Measurements from ENCODE around the gene TMIGD2. TPM values are rescaled to one million over a fixed set of nuclear protein-coding genes. Genes with fewer than 3 reads are reported as not detected.

The TMIGD2 gene
- total RNA-seq, 1 experiment from 2014 or later, result not detected

DNA sequence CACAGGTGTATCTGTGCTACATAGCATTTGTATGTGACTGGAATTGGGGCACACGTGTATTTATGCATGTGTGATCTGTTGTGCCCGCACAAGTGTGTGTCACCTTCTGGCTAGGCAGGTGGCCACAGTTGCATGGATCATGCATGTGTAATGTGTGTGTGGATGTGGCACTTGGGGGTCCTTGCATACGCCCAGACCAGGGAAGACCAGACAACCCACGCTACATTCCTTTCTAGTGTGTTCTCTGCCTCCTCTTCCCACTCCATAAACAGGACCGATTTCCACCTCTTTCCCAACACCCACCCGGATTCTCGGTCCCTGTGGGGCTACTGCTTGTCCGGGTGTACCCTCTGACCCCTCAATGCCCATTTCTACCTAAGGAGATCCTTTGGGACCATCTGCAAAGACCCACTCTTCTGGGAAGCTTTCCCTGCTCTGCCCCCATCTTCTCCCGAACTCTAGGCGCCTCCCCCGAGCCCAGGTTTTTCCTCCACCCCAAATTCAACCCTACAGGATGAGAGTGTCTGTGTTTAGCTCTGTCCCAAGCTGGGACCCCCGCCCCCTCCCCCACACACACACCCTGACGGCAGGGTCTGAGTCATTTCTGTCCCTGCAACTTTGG, 24.1 kb upstream of the TMIGD2 start:
- no peak for DNase-seq (ENCODE audit: low read depth)

DNA sequence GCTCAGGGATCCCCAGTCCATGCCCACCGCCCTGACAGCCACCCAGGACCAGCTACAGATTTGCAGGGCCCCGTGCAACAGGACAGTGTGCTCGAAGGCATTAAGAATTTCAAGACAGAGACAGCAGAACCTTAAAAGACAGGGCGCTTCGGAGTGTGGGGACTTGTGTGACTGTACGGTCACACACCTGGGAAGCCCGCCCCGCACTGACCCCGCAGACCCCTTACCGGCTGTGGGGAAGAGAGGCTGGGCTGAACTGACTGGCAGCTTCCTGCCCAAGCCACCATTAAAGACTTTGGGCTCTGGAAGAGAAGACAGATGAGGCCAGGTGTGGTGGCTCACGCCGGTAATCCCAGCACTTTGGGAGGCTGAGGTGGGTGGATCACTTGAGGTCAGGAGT, 22.0 kb upstream of the TMIGD2 start:
- DNase-seq (ENCODE audit: low read depth), result no peak

DNA sequence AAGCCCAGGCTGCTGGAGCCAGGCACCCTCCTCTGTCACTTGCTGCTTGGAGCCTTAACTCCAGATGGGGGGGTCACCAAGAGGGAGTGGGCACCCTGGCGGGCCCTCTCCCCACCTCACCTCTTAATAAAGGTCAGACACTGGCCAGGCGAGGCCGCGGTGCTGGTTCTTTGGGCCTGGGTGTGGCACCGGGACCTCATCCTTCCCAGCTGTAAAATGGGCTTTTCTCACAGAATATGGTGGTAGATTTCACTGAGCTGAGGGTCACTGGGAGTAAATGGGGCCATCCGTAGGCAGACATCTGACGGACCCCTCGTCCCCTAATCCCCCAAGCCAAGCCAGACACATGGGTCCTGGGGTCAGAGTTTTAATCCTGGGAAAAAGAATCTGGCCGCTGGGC, 21.5 kb upstream of the TMIGD2 start:
- DNase-seq (ENCODE audit: low read depth), result no peak

DNA sequence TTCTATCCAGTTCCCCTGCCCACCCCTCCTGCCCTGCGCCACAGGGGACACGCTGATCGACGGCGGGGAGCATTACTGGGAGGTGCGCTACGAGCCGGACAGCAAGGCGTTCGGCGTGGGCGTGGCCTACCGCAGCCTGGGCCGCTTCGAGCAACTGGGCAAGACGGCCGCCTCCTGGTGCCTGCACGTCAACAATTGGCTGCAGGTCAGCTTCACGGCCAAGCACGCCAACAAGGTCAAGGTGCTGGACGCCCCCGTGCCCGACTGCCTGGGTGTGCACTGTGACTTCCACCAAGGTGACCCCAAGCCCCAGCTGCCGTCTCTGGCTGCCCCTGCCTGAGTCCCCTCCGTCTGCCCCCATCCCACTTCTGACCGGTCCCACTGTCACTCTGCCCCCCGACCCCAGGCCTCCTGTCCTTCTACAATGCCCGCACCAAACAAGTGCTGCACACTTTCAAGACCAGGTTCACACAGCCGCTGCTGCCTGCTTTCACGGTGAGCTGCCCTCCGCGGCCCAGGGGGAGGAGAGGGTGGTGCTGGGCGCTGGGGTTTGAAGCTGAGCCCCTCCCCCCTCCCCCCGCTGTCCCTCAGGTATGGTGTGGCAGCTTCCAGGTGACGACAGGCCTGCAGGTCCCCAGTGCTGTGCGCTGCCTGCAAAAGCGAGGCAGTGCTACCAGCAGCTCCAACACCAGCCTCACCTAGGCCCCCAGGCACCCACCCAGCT, 20.9 kb upstream of the TMIGD2 start:
- DNase-seq (ENCODE audit: low read depth), result peak; percentile 35

DNA sequence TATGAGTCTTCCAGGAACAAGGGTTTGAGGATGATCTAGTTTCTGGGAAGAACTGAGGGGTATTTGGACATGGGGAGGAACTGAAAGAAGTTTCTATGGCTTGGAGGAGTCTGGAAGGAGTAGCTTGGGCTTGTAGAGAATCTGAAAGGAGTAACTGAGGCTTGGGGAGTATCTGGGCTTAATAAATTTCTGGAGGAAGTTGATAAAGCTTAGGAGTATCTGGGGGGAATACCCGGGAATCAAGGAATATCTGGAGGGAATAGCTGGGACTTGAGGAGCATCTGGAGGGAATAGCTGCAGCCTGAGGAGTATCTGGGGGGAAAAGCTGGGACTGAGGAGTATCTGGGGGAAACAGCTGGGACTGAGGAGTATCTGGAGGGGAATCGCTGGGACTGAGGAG, 18.2 kb upstream of the TMIGD2 start:
- no peak for DNase-seq (ENCODE audit: low read depth)

DNA sequence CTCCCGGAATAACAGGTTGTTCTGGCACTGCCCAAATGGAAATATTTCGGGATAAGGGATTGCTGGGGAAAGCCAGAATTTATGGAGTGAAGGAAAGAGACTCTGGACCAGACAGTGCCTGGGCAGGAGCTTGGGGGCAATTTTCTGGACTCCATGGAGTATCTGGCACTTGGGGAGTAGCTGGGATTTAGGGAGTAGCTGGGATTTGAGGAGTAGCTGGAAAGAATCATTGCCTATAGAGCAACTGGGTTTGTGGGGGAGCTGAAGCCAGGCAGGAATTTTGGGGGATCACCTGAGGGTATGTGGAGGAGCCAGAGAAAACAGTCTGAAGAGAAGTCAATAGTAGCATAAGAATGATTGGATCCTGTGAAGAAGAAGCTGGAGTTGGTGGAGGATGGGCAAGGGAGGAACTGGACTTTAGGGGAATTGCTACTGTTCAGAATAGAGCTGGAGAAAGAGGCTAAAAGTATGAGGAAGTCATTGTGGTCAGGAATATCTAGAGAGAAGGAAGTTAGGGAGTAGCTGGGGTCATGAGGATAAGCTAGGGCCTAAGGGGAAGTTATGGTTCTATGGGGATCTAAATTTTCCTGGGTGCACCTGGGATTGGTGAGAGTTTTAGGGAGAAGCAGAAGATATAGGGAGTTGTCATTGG, 17.0 kb upstream of the TMIGD2 start:
- no peak for DNase-seq (ENCODE audit: low read depth)

DNA sequence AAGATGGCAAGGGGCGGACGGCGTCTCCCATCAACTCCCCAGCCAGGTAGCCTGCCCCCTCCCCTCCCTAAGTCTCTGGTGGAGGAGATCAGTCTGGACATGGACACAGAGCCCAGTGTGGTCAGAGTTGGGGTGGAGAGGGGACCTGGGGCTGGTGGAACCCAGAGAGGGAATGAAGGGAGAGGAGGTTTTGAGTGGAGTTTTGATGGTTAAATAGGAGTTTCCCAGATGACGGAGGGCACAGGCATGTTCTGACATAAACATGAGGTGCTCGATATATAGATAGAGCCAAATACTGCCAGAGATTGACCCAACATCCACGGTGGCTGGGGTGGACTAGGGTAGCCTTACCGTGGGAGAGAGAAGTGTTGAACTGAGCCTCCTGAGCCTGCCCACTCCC, 16.3 kb upstream of the TMIGD2 start:
- DNase-seq (ENCODE audit: low read depth), result no peak

DNA sequence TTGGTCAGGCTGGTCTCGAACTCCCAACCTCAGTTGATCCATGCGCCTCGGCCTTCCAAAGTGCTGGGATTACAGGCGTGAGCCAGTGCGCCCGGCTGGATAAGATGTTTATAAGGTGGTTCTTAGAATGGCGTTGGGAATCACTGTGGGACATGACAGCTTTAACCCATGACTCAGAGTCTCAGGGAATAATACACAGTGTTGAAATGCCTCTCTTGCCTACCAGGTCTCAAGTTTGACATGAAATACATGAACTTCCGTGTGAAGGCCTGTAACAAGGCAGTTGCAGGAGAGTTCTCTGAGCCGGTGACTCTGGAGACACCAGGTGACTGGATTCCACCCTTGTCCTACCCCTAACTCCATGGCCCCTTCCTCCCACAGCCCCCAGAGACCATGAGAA, 14.8 kb upstream of the TMIGD2 start:
- DNase-seq (ENCODE audit: low read depth), result no peak

DNA sequence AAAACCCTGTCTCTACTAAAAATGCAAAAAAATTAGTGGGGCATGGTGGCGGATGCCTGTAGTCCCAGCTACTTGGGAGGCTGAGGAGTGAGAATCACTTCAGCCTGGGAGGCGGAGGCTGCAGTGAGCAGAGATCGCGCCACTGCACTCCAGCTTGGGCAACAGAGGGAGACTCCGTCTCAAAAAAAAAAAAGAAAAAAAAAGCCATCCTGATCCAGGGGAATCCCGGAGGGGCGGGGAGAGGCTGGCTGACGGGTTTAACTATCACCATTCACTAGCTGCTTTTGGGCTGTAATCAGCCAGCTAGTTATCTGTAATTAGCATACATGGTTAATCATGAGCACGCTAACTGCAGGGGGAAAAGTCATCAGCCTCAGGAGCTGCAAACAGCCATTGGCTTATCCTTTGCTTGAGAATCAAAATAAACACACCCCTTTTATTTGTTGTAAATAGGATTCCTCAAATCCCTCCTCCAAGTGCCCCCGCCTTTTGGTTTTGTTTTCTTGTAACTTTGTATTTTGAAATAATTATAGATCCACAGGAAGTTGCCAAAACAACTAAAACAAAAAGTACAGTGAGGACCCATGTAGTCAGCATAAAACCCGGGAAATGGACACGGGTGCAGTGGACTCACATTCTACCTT, 11.8 kb upstream of the TMIGD2 start:
- peak; percentile 25 for DNase-seq (ENCODE audit: low read depth)

DNA sequence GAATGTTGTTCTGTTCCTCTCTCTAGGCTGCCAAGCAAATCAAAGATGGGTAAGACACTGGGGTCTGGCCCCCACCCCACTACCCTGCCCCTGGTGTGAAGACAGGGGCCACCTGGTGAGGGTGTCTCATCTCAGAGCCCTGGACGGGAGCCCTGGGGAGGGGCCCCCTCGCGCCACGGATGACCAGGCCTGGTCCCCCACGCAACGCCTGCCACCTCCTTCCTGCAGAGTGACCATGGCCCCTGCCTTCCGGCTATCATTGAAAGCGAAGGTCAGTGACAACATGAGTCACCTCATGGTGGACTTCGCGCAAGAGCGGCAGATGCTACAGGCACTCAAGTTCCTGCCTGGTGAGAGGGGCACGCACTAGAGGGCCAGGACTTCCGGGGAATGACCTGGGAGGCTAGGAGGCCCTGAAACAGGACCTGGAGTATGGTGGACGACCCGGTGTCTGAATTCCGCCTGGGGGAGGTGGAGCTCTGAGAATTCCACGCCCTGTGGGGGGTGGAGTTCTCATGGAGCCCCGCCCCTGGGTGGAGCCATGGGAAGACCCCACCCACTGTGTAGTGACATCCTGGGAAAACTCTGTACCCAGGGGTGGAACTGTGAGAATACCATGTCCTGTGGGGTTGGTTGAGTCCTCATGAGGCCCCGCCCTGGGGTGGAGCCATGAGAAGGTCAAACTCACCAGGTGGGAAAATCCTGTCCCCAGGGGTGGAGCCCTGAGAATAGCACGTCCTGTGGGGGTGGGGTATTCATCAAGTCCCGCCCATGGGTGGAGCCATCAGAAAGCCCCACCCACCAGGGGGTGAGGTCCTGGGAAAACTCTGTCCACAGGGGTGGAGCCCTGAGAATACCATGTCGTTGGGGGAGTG, 8.3 kb upstream of the TMIGD2 start:
- DNase-seq (ENCODE audit: low read depth), result peak; percentile 65

DNA sequence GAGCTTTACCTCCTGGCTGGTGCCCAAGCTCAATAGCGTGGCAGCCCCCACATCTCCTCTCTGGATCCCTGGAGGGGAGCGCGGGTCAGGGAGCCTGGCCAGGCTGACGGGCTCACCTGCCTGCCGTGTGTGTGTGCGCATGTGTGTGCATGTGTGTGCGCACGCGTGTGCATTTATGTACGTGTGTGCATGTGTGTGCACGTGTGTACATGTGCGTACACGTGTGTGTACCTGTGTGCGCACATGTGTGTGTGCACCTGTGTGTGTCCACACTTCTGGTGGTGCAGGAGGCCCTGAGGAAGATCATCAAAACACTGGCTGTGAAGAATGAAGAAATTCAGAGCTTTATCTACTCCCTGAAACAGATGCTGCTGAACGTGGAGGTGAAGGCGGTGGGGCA, 3.5 kb upstream of the TMIGD2 start:
- no peak for DNase-seq (ENCODE audit: low read depth)

DNA sequence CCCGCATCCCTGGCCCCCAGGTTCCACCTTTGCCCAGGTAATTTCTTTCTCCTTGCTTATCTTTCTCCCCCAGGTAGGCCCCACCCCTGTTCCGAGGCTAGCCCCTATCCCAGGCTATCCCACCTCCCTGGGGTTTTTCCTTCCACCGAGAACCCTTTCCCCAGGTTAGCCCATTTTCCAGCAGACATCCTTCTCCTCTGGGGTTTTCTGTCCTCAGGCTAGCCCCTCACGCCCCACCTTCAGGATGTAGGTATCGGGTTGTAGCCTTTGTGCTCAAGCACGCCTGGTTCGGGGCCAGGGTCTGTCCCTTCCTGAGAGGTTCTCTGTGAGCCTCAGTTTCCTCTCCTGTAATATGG, 3.0 kb upstream of the TMIGD2 start:
- DNase-seq (ENCODE audit: low read depth), result no peak

DNA sequence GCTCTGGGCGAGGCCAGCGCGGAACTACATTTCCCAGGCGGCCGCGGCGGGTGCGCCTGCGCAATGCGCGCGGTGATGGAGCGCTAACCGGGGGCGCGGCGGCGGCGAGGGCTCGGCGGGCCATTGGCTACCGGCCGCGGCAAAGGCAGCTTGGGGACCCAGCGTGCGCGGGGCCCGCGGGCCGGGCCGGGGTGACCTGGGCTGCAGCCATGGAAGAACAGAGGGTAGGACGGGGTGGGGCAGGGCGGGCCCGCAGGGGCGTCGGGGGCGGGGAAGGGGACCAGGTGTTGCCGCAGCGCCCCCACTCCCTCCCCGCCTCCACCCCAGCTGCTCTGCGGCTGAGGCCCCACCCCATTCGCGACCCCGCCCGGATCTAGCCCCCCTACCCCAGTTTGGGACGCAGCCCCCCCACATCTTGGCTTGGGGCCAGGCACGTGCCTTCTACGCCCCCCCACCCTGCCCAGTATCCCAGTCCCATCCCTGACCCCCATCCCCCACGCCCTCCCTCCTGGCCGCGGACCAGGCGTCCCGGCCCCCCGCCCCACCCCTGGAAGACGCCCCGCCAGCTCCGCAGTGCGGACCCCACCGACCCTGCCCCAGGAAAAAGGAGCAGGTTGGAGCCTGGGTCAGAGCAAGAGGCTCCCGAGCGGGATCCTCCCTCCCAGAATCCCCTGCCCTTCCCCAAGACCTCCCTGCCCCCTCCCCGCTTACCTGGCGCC, 2.5 kb upstream of the TMIGD2 start, which contains the start of gene FSD1:
Gene FSD1, plus strand, starts transcription at position 61 of the 719 bp plus-strand sequence. Its CDS starts 149 bp downstream, at position 210.
- peak; percentile 62 for DNase-seq (ENCODE audit: low read depth)

DNA sequence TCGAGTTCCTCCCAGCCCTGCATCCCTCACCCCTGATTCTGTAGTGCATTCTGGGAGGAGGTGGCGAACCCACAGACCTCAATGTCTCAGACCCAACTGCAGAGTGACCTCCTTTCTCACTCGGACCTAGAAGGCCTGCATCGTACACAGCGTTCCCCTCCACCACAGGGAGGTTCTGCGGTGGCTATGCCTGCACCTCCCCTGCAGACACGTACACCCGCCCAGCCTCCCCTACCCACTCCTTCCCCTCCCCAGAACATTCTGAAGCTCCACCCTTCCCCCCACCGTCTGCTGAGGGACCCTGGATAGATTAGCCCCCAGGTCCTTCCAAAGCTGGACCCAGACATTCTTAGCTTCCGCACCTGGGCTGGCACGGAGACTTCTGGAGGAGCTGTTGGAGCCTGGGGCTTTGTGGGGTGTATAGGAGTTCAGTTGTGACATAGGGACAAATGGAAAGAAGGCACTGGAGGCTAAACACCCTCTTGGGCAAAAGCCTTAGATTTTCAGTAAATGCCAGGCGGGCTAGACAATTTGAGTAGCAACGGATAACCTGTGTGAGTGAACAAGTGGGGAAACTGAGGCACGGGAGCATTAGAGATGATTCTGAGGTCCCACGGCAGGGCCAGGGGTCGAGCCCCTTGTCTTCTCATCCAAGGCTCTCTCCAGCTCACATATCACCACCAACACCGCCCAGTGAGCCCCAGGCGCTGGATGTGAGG, 1.8 kb upstream of the TMIGD2 start:
- no peak for DNase-seq (ENCODE audit: low read depth)

DNA sequence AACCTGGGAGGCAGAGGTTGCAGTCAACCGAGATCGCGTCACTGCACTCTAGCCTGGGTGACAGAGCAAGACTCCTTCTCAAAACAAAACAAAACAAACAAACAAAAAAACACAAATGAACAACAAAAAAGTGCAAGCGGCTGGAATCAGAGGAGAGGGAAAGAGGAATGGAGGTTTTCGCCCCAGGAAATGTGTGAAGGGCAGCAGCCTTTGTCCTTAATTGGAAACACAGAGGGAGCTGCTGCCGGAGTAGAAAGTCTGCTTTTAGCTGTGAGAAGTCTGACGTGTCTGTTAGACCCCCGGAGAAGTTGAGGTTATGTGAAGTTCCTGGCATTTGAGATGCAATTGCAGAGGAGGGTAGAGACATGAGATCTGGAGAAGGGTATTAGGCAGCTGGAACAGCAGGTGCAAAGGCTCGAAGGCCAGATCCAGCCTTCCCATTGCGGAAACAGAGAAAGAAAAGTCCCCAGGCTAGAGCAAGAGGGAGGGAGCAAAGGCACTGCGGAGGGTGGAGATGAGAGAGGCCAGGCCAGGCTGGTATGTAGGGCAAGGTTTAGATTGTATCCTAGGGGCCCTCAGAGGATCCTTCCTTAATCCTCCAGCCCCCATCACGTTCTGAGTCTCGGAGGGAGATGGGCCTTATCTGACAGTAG, 473 bp downstream of the TMIGD2 start:
- no peak for DNase-seq (ENCODE audit: low read depth)

DNA sequence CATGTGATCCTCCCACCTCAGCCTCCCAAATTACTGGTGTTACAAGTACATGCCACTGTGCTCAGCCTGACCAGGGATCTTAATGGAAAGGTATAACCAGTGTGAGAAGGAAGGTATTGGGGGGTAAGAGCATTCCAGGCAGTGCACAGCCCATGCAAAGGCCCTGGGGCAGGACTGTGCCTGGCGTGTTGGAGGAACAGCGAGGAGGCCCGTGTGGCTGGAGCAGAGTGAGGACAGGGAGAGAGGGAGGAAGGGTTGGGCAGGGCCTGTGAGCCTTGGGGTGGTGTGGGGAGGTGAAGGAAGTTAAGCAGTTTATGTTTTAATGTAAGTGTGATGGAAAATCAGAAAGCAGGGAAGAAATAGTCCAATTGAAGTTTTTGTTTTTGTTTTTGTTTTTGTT, 1.6 kb downstream of the TMIGD2 start:
- DNase-seq (ENCODE audit: low read depth), result no peak

DNA sequence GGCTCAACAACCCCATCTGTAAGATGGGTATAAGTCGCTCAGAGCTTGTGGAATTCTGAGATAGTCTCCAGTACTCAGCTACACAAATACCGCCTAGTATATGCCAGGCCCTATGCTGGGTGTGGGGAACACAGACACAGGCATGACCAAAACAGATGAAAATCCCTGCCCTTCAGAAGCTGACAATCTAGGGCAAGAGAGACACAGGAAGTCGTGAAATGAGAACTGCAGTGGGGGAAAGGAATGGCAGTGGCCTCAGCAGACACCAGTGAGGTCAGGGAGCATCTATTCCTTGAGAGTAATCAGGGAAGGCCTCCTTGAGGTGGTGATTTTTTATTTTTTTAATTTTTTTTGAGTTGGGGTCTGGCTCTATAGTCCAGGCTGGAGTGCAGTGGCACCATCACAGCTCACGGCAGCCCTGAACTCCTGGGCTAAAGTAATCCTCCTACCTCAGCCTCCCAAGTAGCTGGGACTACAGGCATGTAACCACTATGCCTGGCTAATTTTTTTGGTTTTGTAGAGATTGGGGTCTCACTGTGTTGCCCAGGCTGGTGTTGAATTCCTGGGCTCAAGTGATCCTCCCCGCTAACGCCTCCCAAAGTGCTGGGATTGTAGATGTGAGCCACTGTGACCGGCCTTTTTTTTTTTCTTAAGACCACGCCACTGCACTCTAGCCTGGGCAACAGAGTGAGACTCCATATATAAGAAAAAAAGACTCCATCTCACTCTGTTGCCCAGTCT, 3.2 kb downstream of the TMIGD2 start:
- no peak for DNase-seq (ENCODE audit: low read depth)

DNA sequence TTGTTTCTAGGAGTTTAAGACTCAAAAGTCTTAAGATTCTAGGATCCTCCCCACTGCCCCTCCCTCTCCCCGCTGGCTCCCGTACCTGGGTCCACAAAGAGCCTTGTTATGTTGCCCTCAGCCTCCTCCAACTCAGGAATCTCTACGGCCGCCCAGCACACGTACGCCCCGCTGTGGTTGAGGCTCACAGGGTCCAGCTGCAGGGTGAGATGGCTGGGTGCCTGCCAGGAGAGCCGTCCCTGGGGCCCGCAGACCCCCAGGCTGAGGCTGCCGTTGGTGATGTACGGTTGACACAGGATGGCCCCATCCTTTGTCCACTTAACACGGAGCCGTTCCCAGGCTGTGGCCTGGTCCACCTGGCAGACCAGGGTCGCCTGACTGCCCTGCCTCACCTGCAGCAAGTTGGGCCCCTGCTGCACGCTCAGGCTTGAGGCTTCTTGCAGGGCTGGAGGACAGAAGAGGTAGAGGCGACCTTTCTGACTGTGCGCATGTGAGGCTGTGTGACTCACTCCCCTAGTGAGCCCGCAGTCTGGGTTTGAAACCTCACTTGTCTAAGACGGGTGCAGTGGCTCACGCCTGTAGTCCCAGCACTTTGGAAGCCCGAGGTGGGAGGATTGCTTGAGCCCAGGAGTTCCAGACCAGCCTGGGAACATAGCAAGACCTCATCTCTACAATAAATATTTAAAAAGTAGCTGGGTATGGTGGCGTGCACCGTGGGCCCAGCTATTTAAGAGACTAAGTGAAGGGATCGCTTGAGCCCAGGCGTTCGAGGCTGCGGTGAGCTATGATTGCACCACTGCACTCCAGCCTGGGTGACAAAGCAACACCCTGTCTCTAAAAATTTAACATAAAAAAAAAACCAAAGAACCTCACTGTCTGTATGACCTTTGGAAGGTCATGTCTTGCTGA, 4.0 kb downstream of the TMIGD2 start:
- DNase-seq (ENCODE audit: low read depth), result peak; percentile 25

Data from RPMI7951 (cell line).